ENCODE data around the gene MAFF. TPM values are rescaled to one million over a fixed set of nuclear protein-coding genes. Genes with fewer than 3 reads are reported as not detected.
"Not testable (repeated sequence)": the region's sequence is repeated elsewhere in the genome, so short reads cannot be mapped to it uniquely, and the experiment has no call there.

Gene MAFF
- total RNA-seq: 100 to 1,000 TPM in 1 of 4 donors, 10 to 100 TPM in 3; 13.1 to 111 (median 24.6) TPM

DNA sequence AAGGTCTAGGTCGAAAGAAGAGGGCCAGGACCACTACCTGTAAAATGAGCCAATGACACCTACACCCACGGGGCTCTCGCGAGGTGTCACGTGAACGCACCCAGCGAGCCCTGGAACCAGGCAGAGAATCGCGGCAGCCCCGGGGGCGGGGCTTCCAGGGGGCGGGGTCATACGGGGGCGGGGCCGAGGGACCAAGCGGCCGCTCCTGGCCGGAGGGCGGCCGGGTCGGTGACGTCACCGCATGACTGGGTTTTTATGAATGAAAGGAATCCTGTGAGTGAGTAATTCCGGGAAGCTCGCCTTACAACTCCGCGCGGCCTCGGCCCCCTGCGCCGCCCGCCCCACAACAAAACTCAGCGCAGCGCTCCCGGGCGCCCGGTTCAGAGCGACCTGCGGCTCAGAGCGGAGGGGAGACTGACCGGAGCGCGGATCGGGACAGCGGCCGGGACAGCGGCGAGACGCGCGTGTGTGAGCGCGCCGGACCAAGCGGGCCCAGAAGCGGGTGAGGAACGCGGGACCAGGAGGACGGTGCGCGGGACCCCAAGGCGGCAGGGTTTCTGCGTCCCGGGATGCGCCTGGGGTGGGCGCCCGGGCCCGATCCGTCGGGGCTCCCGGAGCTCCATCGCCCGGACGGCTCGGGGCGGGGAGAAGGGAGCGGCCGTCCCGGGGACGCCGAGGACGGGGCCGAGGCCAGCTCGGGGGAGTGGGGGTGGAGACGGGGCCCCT is at the start of gene MAFF:
Gene MAFF (plus strand): TSS at position 284 of the 726 bp plus-strand sequence. CDS start 11,860 bp downstream, outside the sequence.
- 0 to 8% methylated on average over 2 to 9 of the region's 85 CpGs for WGBS, 2 donors
- peaks cover 10 to 28% of the 10 kb centered on the region in 2 donors for H3K4me1 ChIP-seq
- peak within 1 kb of the TSS; percentile 42 to 91 (median 85) for H3K4me3 ChIP-seq (replicated peaks in 1 of 3)
- TF ChIP-seq POLR2A (IDR thresholded peaks at IDR 0.05): peak; percentile 70 to 87
- TF ChIP-seq, protein P1, sequence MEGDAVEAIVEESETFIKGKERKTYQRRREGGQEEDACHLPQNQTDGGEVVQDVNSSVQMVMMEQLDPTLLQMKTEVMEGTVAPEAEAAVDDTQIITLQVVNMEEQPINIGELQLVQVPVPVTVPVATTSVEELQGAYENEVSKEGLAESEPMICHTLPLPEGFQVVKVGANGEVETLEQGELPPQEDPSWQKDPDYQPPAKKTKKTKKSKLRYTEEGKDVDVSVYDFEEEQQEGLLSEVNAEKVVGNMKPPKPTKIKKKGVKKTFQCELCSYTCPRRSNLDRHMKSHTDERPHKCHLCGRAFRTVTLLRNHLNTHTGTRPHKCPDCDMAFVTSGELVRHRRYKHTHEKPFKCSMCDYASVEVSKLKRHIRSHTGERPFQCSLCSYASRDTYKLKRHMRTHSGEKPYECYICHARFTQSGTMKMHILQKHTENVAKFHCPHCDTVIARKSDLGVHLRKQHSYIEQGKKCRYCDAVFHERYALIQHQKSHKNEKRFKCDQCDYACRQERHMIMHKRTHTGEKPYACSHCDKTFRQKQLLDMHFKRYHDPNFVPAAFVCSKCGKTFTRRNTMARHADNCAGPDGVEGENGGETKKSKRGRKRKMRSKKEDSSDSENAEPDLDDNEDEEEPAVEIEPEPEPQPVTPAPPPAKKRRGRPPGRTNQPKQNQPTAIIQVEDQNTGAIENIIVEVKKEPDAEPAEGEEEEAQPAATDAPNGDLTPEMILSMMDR (IDR thresholded peaks at IDR 0.05): no peak
- H3K9me3 ChIP-seq: no peaks in the 10 kb centered on the region
- H3K27ac ChIP-seq: peak within 1 kb of the TSS; percentile 97 to 100 (median 99)
- intact Hi-C loops (cut with DNase I): loop anchor here (5.0 kb wide), 1 partner anchor 115 kb away; the partner anchor contains the start of gene CSNK1E
- H3K27me3 ChIP-seq: no peaks in the 10 kb centered on the region
- DNase-seq: peak; percentile 96 to 97
- no peaks in the 10 kb centered on the region for H3K36me3 ChIP-seq

DNA sequence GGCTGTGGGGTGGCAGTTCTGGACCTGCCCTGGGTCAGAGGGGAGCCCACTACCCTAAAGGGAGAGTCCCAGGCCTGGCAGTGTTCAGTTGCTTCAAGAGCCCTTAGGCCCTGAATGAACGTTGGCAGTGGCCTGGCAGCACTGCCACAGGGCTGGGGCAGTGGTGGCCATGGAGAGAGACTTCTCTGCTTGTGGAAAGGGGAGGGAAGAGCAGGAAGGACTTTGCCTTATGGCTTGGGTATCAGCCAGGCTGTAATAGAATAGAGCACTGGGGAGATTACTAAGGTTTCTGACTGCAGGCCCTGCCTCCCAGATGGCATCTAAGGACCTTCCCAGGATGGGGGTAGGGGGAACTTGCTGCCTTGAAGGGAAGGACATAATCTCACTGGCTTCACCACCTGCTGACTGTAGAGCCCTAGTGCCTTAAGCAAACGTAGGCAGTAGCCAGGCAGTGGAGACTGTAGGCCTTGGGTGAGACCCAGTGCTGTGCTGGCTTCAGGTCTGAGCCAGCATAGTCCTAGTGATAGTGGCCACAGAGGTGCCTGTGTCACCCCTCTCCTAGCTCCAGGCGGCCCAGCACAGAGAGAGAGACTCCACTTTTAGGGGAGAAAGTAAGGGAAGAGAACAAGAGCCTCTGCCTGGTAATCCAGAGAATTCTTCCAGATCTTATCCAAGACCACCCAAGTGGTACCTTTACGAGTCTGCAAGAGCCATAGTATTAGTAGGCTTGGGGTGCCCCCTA is 47.8 kb upstream of the MAFF start:
- Histone ChIP-seq H3K27ac (peak overlapping the region; percentile 3 to 44 (median 35)), H3K36me3 (no peaks in the 10 kb centered on the region), H3K27me3 (no peaks in the 10 kb centered on the region), H3K9me3 (no peaks in the 10 kb centered on the region), H3K4me1 (peaks cover 28 to 33% of the 10 kb centered on the region in 2 donors), H3K4me3 (replicated peaks in 1 of 3) (no peak overlapping the region)
- WGBS, 2 donors: 47 to 70% methylated on average over 3 of the region's 4 CpGs
- TF ChIP-seq, protein P1 (IDR thresholded peaks at IDR 0.05): no peak
- TF ChIP-seq POLR2A (IDR thresholded peaks at IDR 0.05): no peak
- DNase-seq: peak; percentile 50 to 59
- intact Hi-C loops (cut with DNase I): no loop called here

DNA sequence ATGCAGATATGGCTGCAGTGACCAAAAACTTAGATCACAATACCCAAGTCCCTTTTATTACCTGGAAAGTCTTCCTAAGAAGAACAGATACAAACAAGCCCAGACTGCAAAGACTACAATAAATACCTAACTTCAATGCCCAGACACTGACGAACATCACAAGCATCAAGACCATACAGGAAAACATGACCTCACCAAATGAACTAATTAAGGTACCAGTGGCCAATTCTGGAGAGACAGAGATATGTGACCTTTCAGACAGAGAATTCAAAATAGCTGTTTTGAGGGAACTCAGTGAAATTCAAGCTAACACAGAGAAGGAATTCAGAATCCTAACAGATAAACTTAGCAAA is 47.3 kb upstream of the MAFF start:
- DNase-seq; H3K27me3 ChIP-seq; H3K4me3 ChIP-seq (replicated peaks in 1 of 3); H3K36me3 ChIP-seq; intact Hi-C loops (cut with DNase I); H3K9me3 ChIP-seq: not testable (repeated sequence)
- peak overlapping the region in 1 of 3 donors; percentile 35 for H3K27ac ChIP-seq
- WGBS, 2 donors: 73 to 80% methylated on average over 1 of the region's 1 CpG
- H3K4me1 ChIP-seq: peaks cover 28 to 32% of the 10 kb centered on the region in 2 donors

DNA sequence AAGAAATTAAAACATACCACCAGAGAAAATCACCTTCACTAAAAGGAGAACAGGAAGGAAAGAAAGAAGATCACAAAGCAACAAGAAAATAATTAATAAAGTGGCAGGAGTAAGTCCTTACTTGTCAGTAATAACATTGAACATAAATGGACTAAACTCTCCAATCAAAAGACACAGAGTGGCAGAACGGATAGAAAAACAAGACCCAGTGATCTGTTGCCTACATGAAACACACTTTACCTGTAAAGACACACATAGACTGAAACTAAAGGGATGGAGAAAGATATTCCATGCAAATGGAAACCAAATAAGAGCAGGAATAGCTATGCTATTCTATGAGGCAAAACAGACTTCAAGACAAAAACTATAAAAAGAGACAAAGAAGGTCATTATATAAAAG is 46.1 kb upstream of the MAFF start:
- DNase-seq: no peak
- H3K9me3 ChIP-seq: no peaks in the 10 kb centered on the region
- peaks cover 17 to 22% of the 10 kb centered on the region in 2 donors for H3K4me1 ChIP-seq
- H3K27ac ChIP-seq: no peak overlapping the region
- no peaks in the 10 kb centered on the region for H3K27me3 ChIP-seq
- TF ChIP-seq POLR2A (IDR thresholded peaks at IDR 0.05): no peak
- TF ChIP-seq, protein P1 (IDR thresholded peaks at IDR 0.05): no peak
- H3K36me3 ChIP-seq: no peaks in the 10 kb centered on the region
- intact Hi-C loops (cut with DNase I): no loop called here
- H3K4me3 ChIP-seq (replicated peaks in 1 of 3): no peak overlapping the region
- 91 to 95% methylated on average over 1 of the region's 1 CpG for WGBS, 2 donors

DNA sequence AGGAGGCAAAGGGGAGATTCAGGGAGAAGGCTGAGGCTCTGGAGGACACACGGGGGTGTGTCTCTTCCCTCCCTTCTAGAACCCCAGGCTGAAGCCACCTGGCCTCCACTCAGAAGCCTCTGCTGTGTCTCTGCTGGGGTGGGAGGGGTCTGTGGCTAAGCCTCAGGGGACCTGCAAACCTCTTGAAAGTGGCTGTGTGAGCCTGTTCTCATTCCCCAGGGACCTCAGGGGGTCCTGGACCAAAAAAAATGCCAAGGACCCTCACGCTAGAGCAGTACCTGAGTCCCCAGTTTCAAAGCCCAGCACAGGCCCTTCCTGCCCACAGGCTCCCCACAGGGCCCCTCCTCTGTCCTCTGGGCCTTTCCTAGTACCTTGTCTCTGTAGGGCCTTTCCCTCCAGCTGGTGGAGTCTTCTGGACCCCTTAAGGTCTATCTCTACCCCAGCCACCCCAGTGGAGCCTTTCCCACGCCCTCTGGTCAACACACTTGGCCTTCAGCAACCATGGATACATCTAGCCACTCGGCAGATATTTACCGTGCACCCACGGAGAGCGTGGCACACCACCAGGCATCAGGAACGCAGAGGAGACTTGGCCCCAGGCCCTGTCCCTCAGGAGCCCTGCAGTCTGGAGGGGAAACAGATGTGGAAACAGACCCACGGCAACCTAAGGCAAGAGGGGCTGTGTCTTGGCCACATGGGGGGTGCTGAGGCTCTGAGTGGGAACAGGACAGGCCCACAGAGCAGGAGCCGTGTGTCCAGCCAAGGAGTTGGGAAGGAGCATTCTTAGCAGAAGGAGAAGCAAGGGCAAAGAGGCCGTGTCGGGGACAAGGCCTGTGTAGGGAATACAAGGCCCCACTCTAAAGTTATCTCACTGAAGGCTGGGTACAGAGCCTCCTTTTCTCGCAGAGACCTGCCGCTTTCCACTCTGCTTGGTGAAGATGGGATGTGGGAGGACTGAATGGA is 38.6 kb upstream of the MAFF start:
- H3K4me3 ChIP-seq (replicated peaks in 1 of 3): no peak overlapping the region
- H3K9me3 ChIP-seq: no peaks in the 10 kb centered on the region
- H3K36me3 ChIP-seq: no peaks in the 10 kb centered on the region
- no peak for TF ChIP-seq POLR2A (IDR thresholded peaks at IDR 0.05)
- TF ChIP-seq, protein P1 (IDR thresholded peaks at IDR 0.05): no peak
- no peaks in the 10 kb centered on the region for H3K27me3 ChIP-seq
- peak overlapping the region in 1 of 3 donors; percentile 11 for H3K27ac ChIP-seq
- peaks cover 23 to 24% of the 10 kb centered on the region in 2 donors for H3K4me1 ChIP-seq
- intact Hi-C loops (cut with DNase I): no loop called here
- no peak for DNase-seq
- 88 to 91% methylated on average over 14 of the region's 14 CpGs for WGBS, 2 donors

All from thyroid gland (tissue), 4 donors.